Osteocyte (in vitro differentiated cells): Measurements from ENCODE around the gene DCAF10. TPM values are rescaled to one million over a fixed set of nuclear protein-coding genes. Genes with fewer than 3 reads are reported as not detected.
"Not testable (repeated sequence)": the region's sequence is repeated elsewhere in the genome, so short reads cannot be mapped to it uniquely, and the experiment has no call there.

Experiments
- DNase-seq: peaks from one replicate; pipeline ENCODE4 v3.0.0; 2021; ENCODE audit warnings: mixed read lengths; ENCODE audit not compliant: unreplicated experiment; ENCODE audit errors: extremely low spot score
- H3K27ac Mint-ChIP-seq: one replicate; pipeline ENCODE4 v1.8.0; 2021; ENCODE audit warnings: mild to moderate bottlenecking, mixed read lengths; ENCODE audit not compliant: unreplicated experiment
- H3K27me3 Mint-ChIP-seq: one replicate; pipeline ENCODE4 v1.8.0; 2021; ENCODE audit warnings: mixed read lengths; ENCODE audit not compliant: unreplicated experiment
- H3K36me3 Mint-ChIP-seq: one replicate; pipeline ENCODE4 v1.8.0; 2021; ENCODE audit warnings: mixed read lengths; ENCODE audit not compliant: unreplicated experiment
- H3K4me1 Mint-ChIP-seq: one replicate; pipeline ENCODE4 v1.8.0; 2021; ENCODE audit warnings: mixed read lengths; ENCODE audit not compliant: unreplicated experiment
- H3K4me3 Mint-ChIP-seq: one replicate; pipeline ENCODE4 v1.8.0; 2021; ENCODE audit warnings: mild to moderate bottlenecking, moderate library complexity, mixed read lengths; ENCODE audit not compliant: unreplicated experiment
- H3K9me3 Mint-ChIP-seq: one replicate; pipeline ENCODE4 v1.8.0; 2021; ENCODE audit warnings: mixed read lengths; ENCODE audit not compliant: unreplicated experiment
- CTCF ChIP-seq: fragments of 200-600 bp; sonication (generic); IDR thresholded peaks from 2 replicates; pipeline ENCODE4 v1.5.0; 2021; ENCODE audit warnings: antibody characterized with exemption, mild to moderate bottlenecking, moderate library complexity
- total RNA-seq: library from RNA; stranded (reverse); gene quantifications from 2 replicates; pipeline ENCODE4 v1.2.1, GENCODE V29; 2021

Gene DCAF10
- total RNA-seq, 1 donor from 2014 or later: 27.7 TPM

DNA sequence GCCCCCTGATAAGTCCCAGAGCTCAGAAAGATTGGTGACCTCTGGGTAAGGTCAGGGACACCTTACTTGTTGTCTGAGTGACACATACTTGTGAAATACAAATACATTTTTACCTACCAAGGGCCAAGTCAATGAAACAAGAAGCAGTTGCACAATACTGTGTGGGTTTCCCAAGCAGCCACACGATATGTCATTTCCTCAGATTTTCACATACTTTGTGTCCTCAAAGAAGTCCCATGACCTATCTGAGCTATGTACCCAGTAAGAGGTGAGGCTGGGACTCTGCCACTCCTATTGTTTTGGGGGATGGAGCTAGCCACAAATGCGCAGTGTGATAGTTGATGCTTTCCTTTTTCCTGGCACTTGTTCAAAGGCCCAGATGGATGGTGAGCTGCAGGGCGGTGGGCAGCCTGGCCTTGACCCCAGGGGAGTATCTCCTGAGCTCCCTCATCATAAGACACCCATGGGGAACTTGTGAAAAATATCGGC, 108.1 kb downstream of the DCAF10 start:
- no peaks in the 10 kb centered on the region for H3K9me3 Mint-ChIP-seq
- no peak overlapping the region for H3K27ac Mint-ChIP-seq
- no peak for TF ChIP-seq CTCF
- H3K36me3 Mint-ChIP-seq: no peaks in the 10 kb centered on the region
- peaks cover 11% of the 10 kb centered on the region for H3K4me1 Mint-ChIP-seq
- DNase-seq: peak; percentile 42
- H3K4me3 Mint-ChIP-seq: no peak overlapping the region
- no peaks in the 10 kb centered on the region for H3K27me3 Mint-ChIP-seq

DNA sequence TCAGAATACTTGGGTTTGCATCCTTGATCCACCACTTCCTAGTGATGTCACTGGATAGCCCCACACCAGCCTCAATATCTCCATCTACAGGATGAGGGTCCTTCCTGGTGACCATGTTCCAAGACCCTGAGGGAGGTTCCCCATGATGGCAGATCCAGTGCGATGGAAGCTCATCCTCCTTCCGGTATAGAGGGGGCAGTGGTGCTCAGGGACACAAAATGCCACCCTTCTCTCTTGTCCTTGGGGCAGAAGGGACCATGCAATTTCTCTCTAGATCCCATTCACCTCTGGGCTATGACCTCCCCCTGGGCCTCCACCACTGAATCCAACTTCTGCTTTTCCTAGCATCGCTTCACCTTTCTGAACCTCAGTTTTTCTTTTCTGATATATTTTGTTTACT, 108.7 kb downstream of the DCAF10 start:
- no peak for DNase-seq
- Mint-ChIP-seq H3K27me3 (no peaks in the 10 kb centered on the region), H3K4me1 (peaks cover 12% of the 10 kb centered on the region), H3K4me3 (no peak overlapping the region), H3K36me3 (no peaks in the 10 kb centered on the region), H3K27ac (no peak overlapping the region), H3K9me3 (no peaks in the 10 kb centered on the region)
- no peak for TF ChIP-seq CTCF

DNA sequence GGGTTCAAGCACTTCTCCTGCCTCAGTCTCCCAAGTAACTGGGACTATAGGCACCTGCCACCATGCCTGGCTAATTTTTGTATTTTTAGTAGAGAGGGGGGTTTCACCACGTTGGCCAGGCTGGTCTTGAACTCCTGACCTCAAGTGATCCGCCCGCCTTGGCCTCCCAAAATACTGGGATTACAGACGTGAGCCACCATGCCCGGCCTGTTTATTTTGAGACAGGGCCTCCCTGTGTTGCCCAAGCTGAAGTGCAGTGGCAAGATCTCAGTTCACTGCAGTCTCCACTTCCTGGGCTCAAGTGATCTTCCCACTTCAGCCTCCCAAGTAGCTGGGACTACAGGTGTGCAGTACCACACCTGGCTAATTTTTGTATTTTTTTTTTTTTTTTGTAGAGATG, 109.2 kb downstream of the DCAF10 start:
- not testable (repeated sequence) for H3K36me3 Mint-ChIP-seq, H3K4me1 Mint-ChIP-seq, H3K27ac Mint-ChIP-seq, DNase-seq, H3K27me3 Mint-ChIP-seq, H3K4me3 Mint-ChIP-seq, H3K9me3 Mint-ChIP-seq

- no peak for TF ChIP-seq CTCF
- no peaks in the 10 kb centered on the region for H3K9me3 Mint-ChIP-seq
- H3K4me3 Mint-ChIP-seq: no peak overlapping the region
These were observed 109.7 kb downstream of the DCAF10 start for GRCh38 chr9:37910271-37910670.

GRCh38 chr9:37911271-37911681, 110.7 kb downstream of the DCAF10 start:
- Mint-ChIP-seq H3K4me3 (no peak overlapping the region), H3K9me3 (no peaks in the 10 kb centered on the region), H3K27ac (no peak overlapping the region), H3K36me3 (no peaks in the 10 kb centered on the region), H3K27me3 (no peaks in the 10 kb centered on the region), H3K4me1 (peaks cover 4% of the 10 kb centered on the region)
- no peak for TF ChIP-seq CTCF
- no peak for DNase-seq

More at GRCh38 chr9:37910271-37910670, 109.7 kb downstream of the DCAF10 start:
- Mint-ChIP-seq H3K4me1 (peaks cover 7% of the 10 kb centered on the region), H3K27me3 (no peaks in the 10 kb centered on the region), H3K36me3 (no peaks in the 10 kb centered on the region), H3K27ac (no peak overlapping the region)
- no peak for DNase-seq
